Activated CD4-positive, alpha-beta T cell treated with anti-CD3 and anti-CD28 coated beads, Interleukin-2, amount 10 ng/mL, durations not matched to agents 7 days and 5 days (primary cell): ENCODE measurements around the gene ZBTB38. TPM values are rescaled to one million over a fixed set of nuclear protein-coding genes. Genes with fewer than 3 reads are reported as not detected.

Experiments used
- CTCF ChIA-PET: fragments of 350-600 bp; sonication (Branson Sonifier 250); formaldehyde crosslinking; loops from one replicate; lab custom pipeline; 2021; ENCODE audit warnings: antibody characterized with exemption; lab: Charles Lee
- POLR2A ChIA-PET: fragments of 350-600 bp; sonication (Branson Sonifier 250); formaldehyde crosslinking; loops from one replicate; lab custom pipeline; 2021; ENCODE audit warnings: antibody characterized with exemption; lab: Charles Lee
- DNase-seq: peaks from one replicate; pipeline ENCODE4 v3.0.0-alpha.2; 2020
- H3K27ac Mint-ChIP-seq: one replicate; pipeline ENCODE4 v1.8.0; 2021; ENCODE audit warnings: mild to moderate bottlenecking, moderate library complexity, mixed read lengths
- H3K27me3 Mint-ChIP-seq: one replicate; pipeline ENCODE4 v1.8.0; 2021; ENCODE audit warnings: mixed read lengths
- H3K36me3 Mint-ChIP-seq: one replicate; pipeline ENCODE4 v1.8.0; 2021; ENCODE audit warnings: low read depth, mixed read lengths
- H3K4me1 Mint-ChIP-seq: one replicate; pipeline ENCODE4 v1.8.0; 2021; ENCODE audit warnings: mixed read lengths
- H3K4me3 Mint-ChIP-seq: one replicate; pipeline ENCODE4 v1.8.0; 2021; ENCODE audit warnings: mild to moderate bottlenecking, moderate library complexity, mixed read lengths
- H3K9me3 Mint-ChIP-seq: one replicate; pipeline ENCODE4 v1.8.0; 2021; ENCODE audit warnings: mixed read lengths
- total RNA-seq, 2 experiments: library from RNA; stranded (reverse); gene quantifications; one replicate each; pipeline ENCODE4 v1.2.3, GENCODE V29; 2021

Gene ZBTB38
- total RNA-seq, 2 experiments from 2014 or later: 20.0 to 26.1 TPM

GRCh38 chr3:141392897-141393734 is 24.8 kb downstream of the ZBTB38 start:
- DNase-seq: no peak
- CTCF ChIA-PET: interaction anchor here (1.0 kb wide), 1 partner anchor 81 kb away, joined by 3 read pairs; no protein-coding TSS in a partner anchor
- Mint-ChIP-seq H3K27me3 (no peaks in the 10 kb centered on the region), H3K4me1 (peaks cover 14% of the 10 kb centered on the region), H3K36me3 (peaks cover 2% of the 10 kb centered on the region), H3K9me3 (peaks cover 11% of the 10 kb centered on the region), H3K27ac (no peak overlapping the region), H3K4me3 (no peak overlapping the region)
- POLR2A ChIA-PET: no interaction called here

GRCh38 chr3:141393735-141394076 is 25.4 kb downstream of the ZBTB38 start:
- Mint-ChIP-seq H3K4me1 (peaks cover 11% of the 10 kb centered on the region), H3K9me3 (peaks cover 11% of the 10 kb centered on the region), H3K27me3 (no peaks in the 10 kb centered on the region), H3K4me3 (no peak overlapping the region), H3K27ac (no peak overlapping the region), H3K36me3 (peaks cover 2% of the 10 kb centered on the region)
- POLR2A ChIA-PET: no interaction called here
- CTCF ChIA-PET: interaction anchor here (0.8 kb wide), 1 partner anchor 13 kb away, joined by 3 read pairs; no protein-coding TSS in a partner anchor
- DNase-seq: no peak

- peaks cover 11% of the 10 kb centered on the region for H3K9me3 Mint-ChIP-seq
- H3K4me3 Mint-ChIP-seq: no peak overlapping the region
- ChIA-PET CTCF (no interaction called here), POLR2A (no interaction called here)
- H3K36me3 Mint-ChIP-seq: peaks cover 2% of the 10 kb centered on the region
- peaks cover 11% of the 10 kb centered on the region for H3K4me1 Mint-ChIP-seq
- no peak for DNase-seq
- H3K27me3 Mint-ChIP-seq: no peaks in the 10 kb centered on the region
- no peak overlapping the region for H3K27ac Mint-ChIP-seq
Measured at GRCh38 chr3:141394560-141394959, 26.3 kb downstream of the ZBTB38 start.

- ChIA-PET POLR2A (no interaction called here), CTCF (no interaction called here)
- H3K36me3 Mint-ChIP-seq: peaks cover 2% of the 10 kb centered on the region
- peaks cover 13% of the 10 kb centered on the region for H3K4me1 Mint-ChIP-seq
- no peak overlapping the region for H3K27ac Mint-ChIP-seq
- no peak overlapping the region for H3K4me3 Mint-ChIP-seq
- no peaks in the 10 kb centered on the region for H3K27me3 Mint-ChIP-seq
- no peak for DNase-seq
- peaks cover 11% of the 10 kb centered on the region for H3K9me3 Mint-ChIP-seq
Measured at GRCh38 chr3:141395005-141395589, 26.8 kb downstream of the ZBTB38 start.

GRCh38 chr3:141397996-141398395 is 29.7 kb downstream of the ZBTB38 start:
- Mint-ChIP-seq H3K27me3 (no peaks in the 10 kb centered on the region), H3K36me3 (peaks cover 2% of the 10 kb centered on the region), H3K9me3 (peaks cover 11% of the 10 kb centered on the region), H3K4me3 (no peak overlapping the region), H3K4me1 (peaks cover 15% of the 10 kb centered on the region), H3K27ac (no peak overlapping the region)
- CTCF ChIA-PET: interaction anchor here (1.6 kb wide), 2 partner anchors 13 to 29 kb away, joined by 4 to 6 read pairs; no protein-coding TSS in a partner anchor
- DNase-seq: no peak
- POLR2A ChIA-PET: no interaction called here

- Mint-ChIP-seq H3K9me3 (peaks cover 11% of the 10 kb centered on the region), H3K4me3 (no peak overlapping the region), H3K27me3 (no peaks in the 10 kb centered on the region), H3K27ac (no peak overlapping the region), H3K36me3 (peaks cover 8% of the 10 kb centered on the region), H3K4me1 (peaks cover 24% of the 10 kb centered on the region)
- ChIA-PET CTCF (no interaction called here), POLR2A (no interaction called here)
- no peak for DNase-seq
Measured at GRCh38 chr3:141399200-141399599, 30.9 kb downstream of the ZBTB38 start.

- H3K4me1 Mint-ChIP-seq: peaks cover 27% of the 10 kb centered on the region
- peak overlapping the region; percentile 10 for H3K4me3 Mint-ChIP-seq
Measured at GRCh38 chr3:141400073-141400971, 32.0 kb downstream of the ZBTB38 start.

GRCh38 chr3:141401095-141401494 is 32.8 kb downstream of the ZBTB38 start:
- H3K4me3 Mint-ChIP-seq: peak overlapping the region; percentile 71
- no peak overlapping the region for H3K27ac Mint-ChIP-seq
- POLR2A ChIA-PET: no interaction called here
- peaks cover 32% of the 10 kb centered on the region for H3K4me1 Mint-ChIP-seq
- no peak for DNase-seq
- H3K27me3 Mint-ChIP-seq: no peaks in the 10 kb centered on the region
- peaks cover 25% of the 10 kb centered on the region for H3K36me3 Mint-ChIP-seq
- H3K9me3 Mint-ChIP-seq: peaks cover 11% of the 10 kb centered on the region
- CTCF ChIA-PET: interaction anchor here (1.2 to 2.0 kb wide), 3 partner anchors 10 to 12 kb away, joined by 3 to 7 read pairs (median 4); no protein-coding TSS in a partner anchor

More at GRCh38 chr3:141400073-141400971, 32.0 kb downstream of the ZBTB38 start:
- Mint-ChIP-seq H3K27ac (no peak overlapping the region), H3K27me3 (no peaks in the 10 kb centered on the region), H3K9me3 (peaks cover 11% of the 10 kb centered on the region), H3K36me3 (peaks cover 19% of the 10 kb centered on the region)
- ChIA-PET POLR2A (no interaction called here), CTCF (interaction anchor here (1.2 to 2.0 kb wide), 3 partner anchors 10 to 12 kb away, joined by 3 to 7 read pairs (median 4); no protein-coding TSS in a partner anchor)
- DNase-seq: no peak

GRCh38 chr3:141401573-141402475 is 33.5 kb downstream of the ZBTB38 start:
- ChIA-PET POLR2A (interaction anchor here (1.7 kb wide), 1 partner anchor 10 kb away, joined by 6 read pairs; no protein-coding TSS in a partner anchor), CTCF (interaction anchor here (1.2 to 2.0 kb wide), 3 partner anchors 9 to 11 kb away, joined by 3 to 7 read pairs (median 4); no protein-coding TSS in a partner anchor)
- Mint-ChIP-seq H3K36me3 (peaks cover 32% of the 10 kb centered on the region), H3K27ac (peak overlapping the region; percentile 87), H3K4me3 (peak overlapping the region; percentile 71), H3K9me3 (peaks cover 6% of the 10 kb centered on the region), H3K4me1 (peaks cover 32% of the 10 kb centered on the region), H3K27me3 (no peaks in the 10 kb centered on the region)
- DNase-seq: peak; percentile 43

- peaks cover 32% of the 10 kb centered on the region for H3K4me1 Mint-ChIP-seq
- H3K36me3 Mint-ChIP-seq: peaks cover 32% of the 10 kb centered on the region
- ChIA-PET CTCF (interaction anchor here (1.2 kb wide), 1 partner anchor 91 kb away, joined by 6 read pairs; no protein-coding TSS in a partner anchor), POLR2A (interaction anchor here (1.7 kb wide), 1 partner anchor 9 kb away, joined by 6 read pairs; no protein-coding TSS in a partner anchor)
- DNase-seq: peak; percentile 43
- H3K9me3 Mint-ChIP-seq: no peaks in the 10 kb centered on the region
- peak overlapping the region; percentile 90 for H3K27ac Mint-ChIP-seq
- peak overlapping the region; percentile 83 for H3K4me3 Mint-ChIP-seq
- no peaks in the 10 kb centered on the region for H3K27me3 Mint-ChIP-seq
Measured at GRCh38 chr3:141402476-141403171, 34.3 kb downstream of the ZBTB38 start.

GRCh38 chr3:141403576-141403975 is 35.3 kb downstream of the ZBTB38 start:
- H3K4me3 Mint-ChIP-seq: peak overlapping the region; percentile 45
- H3K27me3 Mint-ChIP-seq: no peaks in the 10 kb centered on the region
- CTCF ChIA-PET: interaction anchor here (1.0 to 1.3 kb wide), 5 partner anchors 15 to 92 kb away, joined by 3 to 6 read pairs (median 4); partner anchors contain the start of gene RASA2
- H3K27ac Mint-ChIP-seq: no peak overlapping the region
- no peaks in the 10 kb centered on the region for H3K9me3 Mint-ChIP-seq
- POLR2A ChIA-PET: interaction anchor here (1.7 kb wide), 1 partner anchor 9 kb away, joined by 6 read pairs; no protein-coding TSS in a partner anchor
- DNase-seq: no peak
- H3K36me3 Mint-ChIP-seq: peaks cover 37% of the 10 kb centered on the region
- peaks cover 34% of the 10 kb centered on the region for H3K4me1 Mint-ChIP-seq
